KOPT-K1 (cell line): ENCODE measurements around the gene SND1.
"Not testable (repeated sequence)": the region's sequence is repeated elsewhere in the genome, so short reads cannot be mapped to it uniquely, and the experiment has no call there.

Experiments used
- H3K27ac ChIP-seq: fragments of 200-600 bp; sonication (generic); 2 replicates; pipeline ENCODE4 v1.5.1; 2016; ENCODE audit warnings: antibody characterized with exemption, mild to moderate bottlenecking, low read depth, low read length; ENCODE audit not compliant: poor library complexity, severe bottlenecking
- H3K36me3 ChIP-seq: fragments of 200-600 bp; sonication (generic); 2 replicates; pipeline ENCODE4 v1.5.1; 2017; ENCODE audit warnings: antibody characterized with exemption, mild to moderate bottlenecking, low read length, moderate library complexity; ENCODE audit not compliant: insufficient read depth
- H3K9me3 ChIP-seq: fragments of 200-600 bp; sonication (generic); 2 replicates; pipeline ENCODE4 v1.5.1; 2017; ENCODE audit warnings: antibody characterized with exemption, low read length, mild to moderate bottlenecking; ENCODE audit not compliant: insufficient read depth, poor library complexity, severe bottlenecking

The SND1 gene

GRCh38 chr7:127667759-127668530, 16.0 kb downstream of the SND1 start:
- H3K9me3 ChIP-seq, result no peaks in the 10 kb centered on the region
- no peak overlapping the region for H3K27ac ChIP-seq
- peaks cover 85% of the 10 kb centered on the region for H3K36me3 ChIP-seq

GRCh38 chr7:127671341-127671740, 19.3 kb downstream of the SND1 start:
- Histone ChIP-seq H3K9me3 (no peaks in the 10 kb centered on the region), H3K36me3 (peaks cover 72% of the 10 kb centered on the region), H3K27ac (no peak overlapping the region)

GRCh38 chr7:127673902-127674301, 21.9 kb downstream of the SND1 start:
- peaks cover 22% of the 10 kb centered on the region for H3K9me3 ChIP-seq
- H3K27ac ChIP-seq, result no peak overlapping the region
- peaks cover 75% of the 10 kb centered on the region for H3K36me3 ChIP-seq

- H3K36me3 ChIP-seq, result peaks cover 76% of the 10 kb centered on the region
These were observed 22.4 kb downstream of the SND1 start for GRCh38 chr7:127674361-127674760.

GRCh38 chr7:127674923-127675322, 22.9 kb downstream of the SND1 start:
- Histone ChIP-seq H3K9me3 (peaks cover 32% of the 10 kb centered on the region), H3K36me3 (peaks cover 76% of the 10 kb centered on the region)
- H3K27ac ChIP-seq, result not testable (repeated sequence)

More at GRCh38 chr7:127674361-127674760, 22.4 kb downstream of the SND1 start:
- no peak overlapping the region for H3K27ac ChIP-seq
- peaks cover 26% of the 10 kb centered on the region for H3K9me3 ChIP-seq

- H3K27ac ChIP-seq, result no peak overlapping the region
- H3K9me3 ChIP-seq, result peaks cover 40% of the 10 kb centered on the region
- H3K36me3 ChIP-seq, result peaks cover 76% of the 10 kb centered on the region
These were observed 23.7 kb downstream of the SND1 start for GRCh38 chr7:127675721-127676120.

GRCh38 chr7:127677433-127678230, 25.6 kb downstream of the SND1 start:
- Histone ChIP-seq H3K27ac (no peak overlapping the region), H3K9me3 (peaks cover 42% of the 10 kb centered on the region), H3K36me3 (peaks cover 61% of the 10 kb centered on the region)

- H3K27ac ChIP-seq, result no peak overlapping the region
These were observed 26.3 kb downstream of the SND1 start for GRCh38 chr7:127678337-127678736.

GRCh38 chr7:127678947-127679346, 27.0 kb downstream of the SND1 start:
- Histone ChIP-seq H3K36me3 (peaks cover 59% of the 10 kb centered on the region), H3K9me3 (peaks cover 42% of the 10 kb centered on the region), H3K27ac (no peak overlapping the region)

More at GRCh38 chr7:127678337-127678736, 26.3 kb downstream of the SND1 start:
- H3K9me3 ChIP-seq, result peaks cover 42% of the 10 kb centered on the region
- H3K36me3 ChIP-seq, result peaks cover 59% of the 10 kb centered on the region

- H3K36me3 ChIP-seq, result peaks cover 57% of the 10 kb centered on the region
- H3K27ac ChIP-seq, result no peak overlapping the region
- H3K9me3 ChIP-seq, result peaks cover 42% of the 10 kb centered on the region
These were observed 29.0 kb downstream of the SND1 start for GRCh38 chr7:127680983-127681382.

GRCh38 chr7:127682140-127682539, 30.1 kb downstream of the SND1 start:
- Histone ChIP-seq H3K27ac (no peak overlapping the region), H3K36me3 (peaks cover 57% of the 10 kb centered on the region)

GRCh38 chr7:127683776-127684681, 32.0 kb downstream of the SND1 start:
- peaks cover 19% of the 10 kb centered on the region for H3K9me3 ChIP-seq
- H3K27ac ChIP-seq, result no peak overlapping the region
- peaks cover 57% of the 10 kb centered on the region for H3K36me3 ChIP-seq

More at GRCh38 chr7:127682140-127682539, 30.1 kb downstream of the SND1 start:
- peaks cover 38% of the 10 kb centered on the region for H3K9me3 ChIP-seq

- H3K36me3 ChIP-seq, result peaks cover 85% of the 10 kb centered on the region
These were observed 37.3 kb downstream of the SND1 start for GRCh38 chr7:127689194-127689772.

GRCh38 chr7:127690337-127690736, 38.3 kb downstream of the SND1 start:
- Histone ChIP-seq H3K9me3 (no peaks in the 10 kb centered on the region), H3K27ac (no peak overlapping the region), H3K36me3 (peaks cover 94% of the 10 kb centered on the region)

More at GRCh38 chr7:127689194-127689772, 37.3 kb downstream of the SND1 start:
- Histone ChIP-seq H3K27ac (no peak overlapping the region), H3K9me3 (no peaks in the 10 kb centered on the region)
